Cardiac muscle cell (in vitro differentiated cells and primary cell): ENCODE measurements around the gene COMMD4. TPM values are rescaled to one million over a fixed set of nuclear protein-coding genes. Genes with fewer than 3 reads are reported as not detected.
"Not testable (repeated sequence)": the region's sequence is repeated elsewhere in the genome, so short reads cannot be mapped to it uniquely, and the experiment has no call there.

Experiments used
- DNase-seq, 2 donors: peaks; one replicate each; pipeline versions ENCODE4 v3.0.0 to v3.0.0-alpha.2; 2010 to 2017; ENCODE audit warnings: low read depth in 1 of 2, low spot score in 1 of 2
- H3K27ac ChIP-seq: fragments of 200-600 bp; sonication (generic); 2 replicates; pipeline ENCODE4 v1.5.1; 2016
- H3K27me3 ChIP-seq: fragments of 200-600 bp; sonication (generic); 2 replicates; pipeline ENCODE4 v1.6.0; 2016; ENCODE audit warnings: control low read depth
- H3K36me3 ChIP-seq: fragments of 200-600 bp; sonication (generic); 2 replicates; pipeline ENCODE4 v1.5.1; 2016; ENCODE audit warnings: control low read depth
- H3K4me1 ChIP-seq: fragments of 200-600 bp; sonication (generic); 2 replicates; pipeline ENCODE4 v1.8.1; 2017; ENCODE audit warnings: low read depth, mild to moderate bottlenecking, mixed run types
- H3K4me3 ChIP-seq: fragments of 200-600 bp; sonication (generic); 2 replicates; pipeline ENCODE4 v1.5.1; 2016; ENCODE audit warnings: mild to moderate bottlenecking
- H3K9me3 ChIP-seq: fragments of 200-600 bp; sonication (generic); 2 replicates; pipeline ENCODE4 v1.5.1; 2017; ENCODE audit warnings: low read depth, mild to moderate bottlenecking, control low read depth
- CTCF ChIP-seq: IDR thresholded peaks from 2 replicates; pipeline ENCODE4 v1.5.1; 2012; ENCODE audit warnings: low read depth, mild to moderate bottlenecking, low read length
- polyA plus RNA-seq: library from polyadenylated mRNA; unstranded; fragments of >200 nt; fragmentation: Nextera tagmentation; extraction: Ambion mirVana; gene quantifications from 2 replicates; pipeline ENCODE4 v1.2.1, GENCODE V29; 2016
- total RNA-seq: library from RNA; depleted of rRNA; stranded (reverse); fragments of >200 nt; gene quantifications from 2 replicates; pipeline ENCODE4 v1.2.3, GENCODE V29; 2016

COMMD4 gene
- total RNA-seq (66.3 and 94.3 TPM in 2 replicates), polyA plus RNA-seq (62.2 and 98.8 TPM in 2 replicates)

- no peaks in the 10 kb centered on the region for H3K4me1 ChIP-seq
- no peaks in the 10 kb centered on the region for H3K36me3 ChIP-seq
- H3K27ac ChIP-seq: peak within 1 kb of the TSS; percentile 49
- H3K9me3 ChIP-seq: no peaks in the 10 kb centered on the region
- H3K27me3 ChIP-seq: no peaks in the 10 kb centered on the region
- peak; percentile 96 to 97 for DNase-seq
- peak within 1 kb of the TSS; percentile 88 for H3K4me3 ChIP-seq
- TF ChIP-seq CTCF: no peak
These were observed at the start of gene COMMD4 for GRCh38 chr15:75335705-75336355. Gene COMMD4 (plus strand): TSS chr15:75336063. CDS start chr15:75336090, 27 bp downstream.

GRCh38 chr15:75293660-75294059 is 42.2 kb upstream of the COMMD4 start:
- not testable (repeated sequence) for DNase-seq, H3K27me3 ChIP-seq, H3K9me3 ChIP-seq, H3K36me3 ChIP-seq, H3K4me1 ChIP-seq, H3K27ac ChIP-seq, H3K4me3 ChIP-seq

GRCh38 chr15:75298541-75299310 is 37.1 kb upstream of the COMMD4 start:
- not testable (repeated sequence) for H3K4me3 ChIP-seq, H3K9me3 ChIP-seq, H3K36me3 ChIP-seq, H3K27ac ChIP-seq, H3K27me3 ChIP-seq, DNase-seq, H3K4me1 ChIP-seq

- H3K27ac ChIP-seq, H3K9me3 ChIP-seq, H3K27me3 ChIP-seq, H3K36me3 ChIP-seq, H3K4me3 ChIP-seq, DNase-seq, H3K4me1 ChIP-seq: not testable (repeated sequence)
- peak; percentile 44 for TF ChIP-seq CTCF
These were observed 36.6 kb upstream of the COMMD4 start for GRCh38 chr15:75299311-75299688.

- not testable (repeated sequence) for H3K27ac ChIP-seq, H3K27me3 ChIP-seq, H3K9me3 ChIP-seq, H3K4me3 ChIP-seq, DNase-seq, H3K4me1 ChIP-seq, H3K36me3 ChIP-seq
These were observed 35.8 kb upstream of the COMMD4 start for GRCh38 chr15:75300026-75300425.

GRCh38 chr15:75302318-75302717 is 33.5 kb upstream of the COMMD4 start:
- Histone ChIP-seq H3K4me3 (no peak overlapping the region), H3K4me1 (no peaks in the 10 kb centered on the region), H3K27ac (no peak overlapping the region), H3K36me3 (no peaks in the 10 kb centered on the region), H3K9me3 (no peaks in the 10 kb centered on the region), H3K27me3 (peaks cover 3% of the 10 kb centered on the region)
- TF ChIP-seq CTCF: no peak
- DNase-seq: no peak

GRCh38 chr15:75302753-75303152 is 33.1 kb upstream of the COMMD4 start:
- not testable (repeated sequence) for DNase-seq, H3K36me3 ChIP-seq, H3K4me3 ChIP-seq, H3K27ac ChIP-seq, H3K4me1 ChIP-seq, H3K9me3 ChIP-seq, H3K27me3 ChIP-seq
